Measurements from ENCODE around the gene POLR2H.

GRCh38 chr3:184346480-184347190 is 14.9 kb upstream of the POLR2H start:
- TF ChIP-seq SP1 (IDR thresholded peaks at IDR 0.05) (no peak), BHLHE40 (IDR thresholded peaks at IDR 0.05; ENCODE audit: borderline replicate concordance) (no peak), FOXM1 (IDR thresholded peaks at IDR 0.05; ENCODE audit: borderline replicate concordance) (no peak), FOXA1 (IDR thresholded peaks at IDR 0.05) (no peak), HDGF (IDR thresholded peaks at IDR 0.05; ENCODE audit: borderline replicate concordance) (no peak), PKNOX1 (IDR thresholded peaks at IDR 0.05) (no peak), ELF4 (IDR thresholded peaks at IDR 0.05) (no peak)

Data from HEK293T (cell line).